Gastroesophageal sphincter (tissue), 4 donors: ENCODE results near the gene RPTOR. TPM values are rescaled to one million over a fixed set of nuclear protein-coding genes. Genes with fewer than 3 reads are reported as not detected.

Source experiments
- ATAC-seq: fragments of 150-250 bp; one replicate; pipeline ENCODE4 v1.9.1; 2016; ENCODE audit warnings: mild to moderate bottlenecking, moderate library complexity
- H3K27ac ChIP-seq, 4 donors: fragments of 200-600 bp; sonication (generic) in 3 of 4; 1 replicate in 3 of 4; 2 replicates in 1 of 4; pipeline ENCODE4 v1.5.1; 2016 to 2019
- H3K27me3 ChIP-seq: fragments of 200-600 bp; sonication (generic); one replicate; pipeline ENCODE4 v1.5.1; 2019
- H3K36me3 ChIP-seq, 2 donors: fragments of 200-600 bp; sonication (generic); one replicate each; pipeline ENCODE4 v1.5.1; 2019; ENCODE audit warnings: control low read depth in 1 of 2
- H3K4me1 ChIP-seq, 3 donors: fragments of 200-600 bp; sonication (generic); 1 replicate in 2 of 3; 2 replicates in 1 of 3; pipeline ENCODE4 v1.5.1; 2016 to 2019; ENCODE audit warnings: control low read depth in 2 of 3
- H3K4me3 ChIP-seq, 2 donors: fragments of 200-600 bp; sonication (generic); one replicate each; pipeline ENCODE4 v1.5.1; 2019; ENCODE audit warnings: mild to moderate bottlenecking in 1 of 2, moderate library complexity in 1 of 2
- H3K9me3 ChIP-seq, 3 donors: fragments of 200-600 bp; sonication (generic); one replicate each; pipeline ENCODE4 v1.5.1; 2017 to 2019; ENCODE audit warnings: control low read depth in 2 of 3
- CTCF ChIP-seq, 4 experiments: fragments of 200-600 bp in 2 of 4; fragments of 450-650 bp in 2 of 4; sonication (generic) in 1 of 4; IDR thresholded peaks; one replicate each; pipeline ENCODE4 v1.5.1; 2017 to 2019; ENCODE audit warnings: antibody characterized with exemption in 4 of 4, mild to moderate bottlenecking in 2 of 4, moderate library complexity in 2 of 4
- EP300 ChIP-seq: sonication (generic); formaldehyde crosslinking; IDR thresholded peaks from one replicate; pipeline ENCODE4 v1.6.1; 2017; ENCODE audit warnings: antibody characterized with exemption, mild to moderate bottlenecking
- POLR2A ChIP-seq, 2 donors: fragments of 450-650 bp; IDR thresholded peaks; one replicate each; pipeline ENCODE4 v1.6.1; 2017; ENCODE audit warnings: antibody characterized with exemption in 2 of 2, mild to moderate bottlenecking in 2 of 2, moderate library complexity in 1 of 2
- POLR2AphosphoS5 ChIP-seq: sonication (generic); formaldehyde crosslinking; IDR thresholded peaks from one replicate; pipeline ENCODE4 v1.6.1; 2017; ENCODE audit warnings: antibody characterized with exemption
- WGBS, 2 donors: methylation state at CpG; one replicate each; pipeline ENCODE4 v1.1.5; 2018; ENCODE audit warnings: low coverage in 1 of 2; 5-methylcytosine and 5-hydroxymethylcytosine counted together
- total RNA-seq, 4 donors: library from RNA; depleted of rRNA; stranded (reverse); fragments of >200 nt; gene quantifications; one replicate each; pipeline ENCODE4 v1.1.0, GENCODE V29; 2016

Gene RPTOR
- total RNA-seq, 4 donors from 2014 or later, result 25.7 to 56.8 (median 39.7) TPM

DNA sequence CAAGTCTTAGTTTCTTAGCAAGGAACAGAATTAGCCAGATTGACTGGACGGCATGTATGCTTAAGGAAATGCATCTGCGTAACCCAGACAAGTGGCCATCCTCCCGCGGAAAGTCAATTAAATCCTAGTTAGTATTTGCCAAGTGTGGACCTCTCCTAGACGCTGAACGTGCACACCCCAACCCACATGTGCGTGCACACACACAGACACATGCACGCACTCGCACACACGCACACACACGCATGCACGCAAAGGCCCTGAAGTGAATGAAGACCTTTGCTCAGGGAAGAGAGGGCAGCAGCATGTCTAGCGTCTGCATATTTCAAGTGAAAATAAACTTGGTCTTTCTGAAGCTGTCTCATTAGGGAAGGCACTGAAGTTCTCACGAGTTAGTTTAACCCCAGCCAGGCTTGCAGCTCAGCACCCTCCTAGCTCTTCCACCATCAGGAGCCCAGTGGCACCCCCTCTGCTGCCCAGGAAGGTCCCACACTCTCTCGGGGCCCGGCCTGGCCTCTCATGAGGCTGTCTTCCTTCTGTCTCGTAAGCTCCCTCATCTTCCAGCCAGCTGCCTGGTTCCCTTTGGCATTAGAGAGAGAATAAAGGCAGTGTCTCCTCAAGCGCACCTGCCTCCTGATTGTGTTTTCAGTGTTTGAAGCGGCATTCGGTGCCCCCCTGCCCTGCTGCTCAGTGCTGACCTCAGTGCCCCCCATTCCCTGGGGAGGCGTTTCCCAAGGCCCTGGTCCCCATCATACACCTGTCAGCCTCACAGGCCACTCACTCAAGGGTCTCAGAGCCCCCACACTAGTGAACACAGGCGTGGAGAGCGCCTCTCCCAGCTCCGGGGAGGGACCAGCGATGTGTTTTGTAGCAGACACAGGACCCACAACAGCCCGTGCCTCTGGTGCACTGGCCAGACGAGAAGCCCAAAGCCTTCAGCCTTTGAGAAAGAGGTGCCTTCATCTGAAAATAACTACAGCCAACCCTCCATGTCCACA lies 394.8 kb downstream of the RPTOR start:
- Histone ChIP-seq H3K4me3 (no peak overlapping the region), H3K36me3 (peaks cover 0 to 26% of the 10 kb centered on the region in 2 donors), H3K27me3 (no peaks in the 10 kb centered on the region), H3K9me3 (no peaks in the 10 kb centered on the region), H3K27ac (no peak overlapping the region), H3K4me1 (peaks cover 0 to 42% (median 24%) of the 10 kb centered on the region in 3 donors)
- TF ChIP-seq EP300 (no peak), CTCF (IDR thresholded peaks at IDR 0.05) (no peak), POLR2A (IDR thresholded peaks at IDR 0.05) (no peak), POLR2AphosphoS5 (no peak)
- WGBS, 2 donors, result 86 to 93% methylated on average over 13 to 19 of the region's 27 CpGs
- no peak for ATAC-seq

DNA sequence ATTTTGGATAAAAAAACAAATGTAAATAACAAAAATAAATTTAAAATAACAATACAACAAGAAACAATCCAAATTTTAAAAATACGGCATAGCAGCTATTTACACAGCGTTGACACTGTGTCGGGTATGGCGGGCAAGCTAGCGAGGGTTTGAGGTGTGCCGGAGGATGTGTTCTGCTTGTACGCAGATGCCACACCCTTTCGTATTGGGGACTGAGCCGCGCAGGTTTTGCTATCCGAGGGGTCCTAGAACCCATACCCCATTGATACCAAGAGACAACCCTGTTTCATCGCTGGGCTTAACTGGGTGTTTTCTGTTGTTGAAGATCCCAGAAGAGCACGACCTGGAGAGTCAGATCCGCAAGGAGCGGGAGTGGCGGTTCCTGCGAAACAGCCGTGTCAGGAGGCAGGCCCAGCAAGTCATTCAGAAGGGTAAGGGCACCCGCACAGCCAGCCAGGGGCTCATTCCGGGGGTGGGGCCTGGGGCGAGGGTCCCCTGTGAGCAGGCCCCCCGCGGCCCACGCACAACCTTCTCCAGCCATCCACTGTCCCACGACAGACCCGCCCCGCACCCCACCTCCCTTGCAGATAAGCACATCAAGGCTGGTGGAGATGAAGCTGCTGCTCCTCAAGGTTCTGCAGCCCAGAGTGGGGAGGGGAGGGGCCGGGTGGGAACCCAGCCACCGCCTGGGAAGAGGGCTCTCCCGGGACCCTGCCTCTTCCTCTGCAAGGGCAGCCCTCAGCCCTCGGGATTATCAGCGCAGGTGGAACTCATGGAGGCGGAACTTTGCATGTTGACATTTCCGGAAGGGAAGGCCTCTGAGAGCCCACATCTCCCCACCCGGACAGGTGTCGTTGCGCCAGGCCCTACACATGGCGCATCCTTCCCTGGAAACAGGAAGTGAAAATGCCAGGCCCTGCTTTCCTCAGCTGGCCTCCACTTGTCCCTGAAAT lies 395.8 kb downstream of the RPTOR start:
- Histone ChIP-seq H3K27ac (peak overlapping the region in 3 of 4 donors; percentile 90 to 94 (median 93)), H3K4me1 (peaks cover 0 to 48% (median 24%) of the 10 kb centered on the region in 3 donors)
- WGBS, 2 donors, result 87 to 97% methylated on average over 11 to 14 of the region's 38 CpGs

GRCh38 chr17:80941171-80941570 lies 396.5 kb downstream of the RPTOR start:
- ATAC-seq, result no peak
- no peak overlapping the region for H3K4me3 ChIP-seq
- H3K4me1 ChIP-seq, result peaks cover 0 to 48% (median 24%) of the 10 kb centered on the region in 3 donors
- no peak for TF ChIP-seq CTCF (IDR thresholded peaks at IDR 0.05)
- no peak for TF ChIP-seq POLR2A (IDR thresholded peaks at IDR 0.05)
- TF ChIP-seq POLR2AphosphoS5, result no peak
- TF ChIP-seq EP300, result no peak
- WGBS, 2 donors, result 100% methylated on average over 4 of the region's 12 CpGs; no CpG with 5 or more reads in 1 of the 2 donors
- no peaks in the 10 kb centered on the region for H3K9me3 ChIP-seq
- no peaks in the 10 kb centered on the region for H3K27me3 ChIP-seq
- H3K36me3 ChIP-seq, result peaks cover 0 to 29% of the 10 kb centered on the region in 2 donors
- peak overlapping the region in 3 of 4 donors; percentile 90 to 94 (median 93) for H3K27ac ChIP-seq

More for the DNA sequence above, 395.8 kb downstream of the RPTOR start:
- ATAC-seq, result no peak
- Histone ChIP-seq H3K27me3 (no peaks in the 10 kb centered on the region), H3K9me3 (no peaks in the 10 kb centered on the region), H3K4me3 (no peak overlapping the region), H3K36me3 (peaks cover 0 to 22% of the 10 kb centered on the region in 2 donors)
- no peak for TF ChIP-seq POLR2AphosphoS5
- TF ChIP-seq CTCF (IDR thresholded peaks at IDR 0.05), result no peak
- TF ChIP-seq POLR2A (IDR thresholded peaks at IDR 0.05), result no peak
- TF ChIP-seq EP300, result no peak

GRCh38 chr17:80941743-80942422 lies 397.2 kb downstream of the RPTOR start:
- WGBS, 2 donors, result 12 to 53% methylated on average over 4 to 6 of the region's 33 CpGs
- Histone ChIP-seq H3K4me3 (peak overlapping the region in 1 of 2 donors; percentile 1), H3K36me3 (peaks cover 0 to 36% of the 10 kb centered on the region in 2 donors), H3K4me1 (peaks cover 0 to 48% (median 24%) of the 10 kb centered on the region in 3 donors), H3K27me3 (no peaks in the 10 kb centered on the region), H3K27ac (peak overlapping the region; percentile 72 to 94 (median 92)), H3K9me3 (no peaks in the 10 kb centered on the region)
- ATAC-seq, result peak; percentile 22
- TF ChIP-seq EP300 (no peak), POLR2AphosphoS5 (peak; percentile 9), CTCF (IDR thresholded peaks at IDR 0.05) (peak in 1 of 4 experiments; percentile 41), POLR2A (IDR thresholded peaks at IDR 0.05) (no peak)
